ENCODE measurements around the gene TRMT1.
A peak's percentile ranks its signal among the peaks of the same experiment; 100 is the strongest.

TRMT1 gene

DNA sequence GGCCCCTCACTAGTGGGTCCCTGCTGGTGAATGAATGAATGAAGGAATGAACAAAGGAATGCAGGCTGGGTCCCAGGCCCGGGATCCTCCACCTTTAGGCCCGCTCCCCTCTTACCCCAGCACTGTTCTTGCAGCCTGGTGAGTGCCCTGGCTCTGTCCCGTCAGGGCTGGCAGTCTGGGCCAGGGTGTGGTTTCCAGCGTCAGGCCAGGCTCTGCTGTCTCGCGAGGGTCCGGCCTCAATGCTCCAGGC lies 14.2 kb downstream of the TRMT1 start:
- DNase-seq (ENCODE audit: low read depth in 3 of 3): no peak

DNA sequence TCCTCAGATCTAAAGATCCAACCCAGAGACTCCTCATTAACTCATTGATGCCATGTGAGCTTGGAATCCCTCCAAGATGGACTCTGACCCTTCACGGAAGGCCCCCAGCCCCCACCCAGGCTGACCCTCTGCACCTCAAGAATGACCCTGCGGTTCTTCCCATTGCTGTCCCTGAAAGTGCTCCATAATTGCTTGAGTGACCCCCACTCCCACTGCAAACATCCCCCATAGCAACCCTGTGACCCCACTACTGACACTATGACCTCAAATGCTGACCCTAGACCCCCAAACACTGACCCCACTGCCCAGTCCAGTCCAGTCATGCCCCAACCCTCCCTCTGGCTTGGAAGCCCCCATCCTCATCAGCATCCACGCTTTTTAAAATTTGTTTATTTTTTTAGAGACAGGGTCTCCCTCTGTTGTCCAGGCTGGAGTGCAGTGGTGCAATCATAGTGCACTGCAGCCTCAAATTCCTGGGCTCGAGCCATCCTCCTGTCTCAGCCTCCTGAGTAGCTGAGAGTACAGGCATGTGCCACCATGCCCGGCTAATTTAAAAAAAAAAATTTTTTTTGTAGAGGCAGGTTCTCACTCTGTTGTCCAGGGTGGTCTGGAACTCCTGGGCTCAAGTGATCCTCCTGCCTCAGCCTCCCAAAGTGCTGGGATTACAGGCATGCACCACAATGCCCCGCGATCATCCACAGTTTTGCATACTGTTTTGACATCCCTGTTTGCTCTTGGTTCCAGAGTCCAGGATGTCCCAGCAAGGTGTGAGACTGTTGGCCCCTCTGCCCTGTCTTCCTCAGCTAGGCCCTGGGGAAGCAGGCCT lies 14.7 kb downstream of the TRMT1 start:
- DNase-seq (ENCODE audit: low read depth in 3 of 3): no peak

DNA sequence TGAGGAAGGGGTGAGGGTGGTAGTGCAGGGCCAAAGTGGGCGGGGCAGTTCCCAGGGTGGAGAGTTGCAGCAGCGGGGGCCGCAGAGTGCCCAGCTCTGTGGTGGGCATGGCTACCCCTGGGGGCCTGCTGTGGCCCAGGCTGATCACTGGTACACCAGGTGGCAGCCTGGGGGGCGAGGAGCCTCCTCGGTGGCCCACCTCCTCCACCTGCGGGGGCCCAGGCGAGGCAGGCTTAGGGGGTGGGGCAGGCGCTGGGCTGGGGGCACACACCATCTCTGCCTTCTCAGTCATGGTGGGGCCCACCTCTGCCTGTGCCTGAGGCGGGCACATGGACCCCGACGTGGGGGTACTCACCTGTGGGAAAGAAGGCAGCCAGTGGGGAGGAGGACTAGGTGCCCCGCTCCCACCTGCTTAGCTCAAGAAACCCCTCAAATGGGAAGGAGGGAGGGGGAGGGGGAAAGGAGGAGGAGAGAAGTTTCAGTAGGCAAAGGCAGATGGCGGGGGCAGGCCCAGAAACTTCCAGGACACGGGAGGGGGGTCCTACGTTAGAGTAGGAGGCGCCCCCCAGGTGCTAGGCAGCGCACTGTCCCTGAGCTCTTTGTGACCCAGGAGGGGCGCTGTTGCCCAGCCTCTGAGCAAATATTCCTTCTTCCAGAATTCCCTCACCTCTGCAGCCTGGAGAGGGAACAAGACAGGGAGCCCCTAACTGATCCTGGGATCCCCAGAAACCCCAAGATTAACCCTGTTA lies 15.5 kb downstream of the TRMT1 start:
- no peak for DNase-seq (ENCODE audit: low read depth in 3 of 3)

DNA sequence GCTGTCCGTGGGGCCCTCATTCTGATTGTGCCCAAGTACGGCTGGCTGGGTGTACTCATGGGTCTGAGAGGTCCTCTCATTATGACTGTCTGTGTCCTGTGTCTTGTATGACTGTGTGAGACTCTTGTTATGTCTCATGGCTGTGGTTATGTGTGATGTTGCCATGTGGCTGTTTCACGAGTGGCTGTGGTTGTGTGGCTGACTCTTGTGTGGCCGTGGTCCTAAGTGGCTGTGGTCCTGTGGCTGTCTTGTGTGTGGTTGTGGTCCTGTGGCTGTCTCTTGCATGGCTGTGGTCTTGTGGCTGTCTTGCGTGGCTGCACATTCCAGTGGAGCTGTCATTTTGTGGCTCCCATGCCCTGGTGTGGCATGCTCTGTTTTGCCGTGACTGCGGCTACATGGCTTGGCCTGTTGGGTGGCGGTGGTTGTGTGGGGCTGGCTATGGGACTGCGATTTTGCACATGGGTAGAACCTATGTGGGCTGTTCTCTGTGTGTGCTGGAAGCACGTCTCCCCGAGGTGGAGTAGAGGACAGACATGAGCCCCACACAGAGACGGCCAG lies 16.4 kb downstream of the TRMT1 start:
- peak in 2 of 3 experiments; percentile 45 to 65 for DNase-seq (ENCODE audit: low read depth in 3 of 3)

DNA sequence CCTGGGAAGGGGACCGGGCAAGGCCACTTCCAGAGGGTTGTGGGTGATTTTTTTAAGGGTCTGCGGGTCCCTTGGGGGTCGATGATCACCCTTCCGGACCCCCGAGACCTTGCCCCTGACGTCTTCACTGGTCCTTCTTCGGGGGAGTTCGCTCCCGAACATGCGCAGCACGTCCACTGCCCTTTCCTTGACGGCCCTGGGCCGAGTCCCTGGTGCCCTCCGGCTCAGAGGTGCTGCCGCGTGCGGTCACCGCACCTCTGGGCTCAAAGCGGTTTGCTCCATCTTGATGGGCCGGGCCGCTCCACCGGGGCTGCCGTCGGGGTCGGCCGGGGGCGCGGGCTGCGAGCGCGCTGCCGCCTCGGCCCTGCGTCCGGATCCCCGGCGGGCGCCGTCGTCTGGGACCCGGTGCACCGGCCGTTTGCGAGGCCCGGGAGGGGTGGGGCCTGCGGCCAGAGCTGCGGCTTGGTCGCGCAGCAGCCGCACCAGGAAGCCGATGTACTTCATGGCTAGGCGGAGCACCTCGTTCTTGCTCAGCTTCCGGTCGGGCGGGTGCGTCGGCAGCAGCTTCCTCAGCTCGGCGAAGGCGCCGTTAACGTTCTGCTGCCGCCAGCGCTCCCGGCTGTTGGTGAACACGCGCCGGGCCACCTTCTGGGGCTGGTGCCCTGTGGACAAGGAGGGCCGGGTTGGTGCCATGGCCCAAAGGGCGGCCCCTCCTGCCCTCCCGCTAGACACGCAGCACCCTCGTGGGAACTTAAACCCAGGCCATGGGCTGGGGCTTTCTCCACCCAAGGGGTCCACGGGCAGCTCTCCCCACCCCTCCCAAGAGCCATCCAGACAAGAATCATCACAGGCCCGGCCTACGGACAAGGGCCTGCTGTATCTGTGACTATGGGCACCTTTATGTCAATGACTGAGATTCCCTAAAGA lies 17.2 kb downstream of the TRMT1 start:
- DNase-seq (ENCODE audit: low read depth in 3 of 3): peak; percentile 47 to 73 (median 59)

DNA sequence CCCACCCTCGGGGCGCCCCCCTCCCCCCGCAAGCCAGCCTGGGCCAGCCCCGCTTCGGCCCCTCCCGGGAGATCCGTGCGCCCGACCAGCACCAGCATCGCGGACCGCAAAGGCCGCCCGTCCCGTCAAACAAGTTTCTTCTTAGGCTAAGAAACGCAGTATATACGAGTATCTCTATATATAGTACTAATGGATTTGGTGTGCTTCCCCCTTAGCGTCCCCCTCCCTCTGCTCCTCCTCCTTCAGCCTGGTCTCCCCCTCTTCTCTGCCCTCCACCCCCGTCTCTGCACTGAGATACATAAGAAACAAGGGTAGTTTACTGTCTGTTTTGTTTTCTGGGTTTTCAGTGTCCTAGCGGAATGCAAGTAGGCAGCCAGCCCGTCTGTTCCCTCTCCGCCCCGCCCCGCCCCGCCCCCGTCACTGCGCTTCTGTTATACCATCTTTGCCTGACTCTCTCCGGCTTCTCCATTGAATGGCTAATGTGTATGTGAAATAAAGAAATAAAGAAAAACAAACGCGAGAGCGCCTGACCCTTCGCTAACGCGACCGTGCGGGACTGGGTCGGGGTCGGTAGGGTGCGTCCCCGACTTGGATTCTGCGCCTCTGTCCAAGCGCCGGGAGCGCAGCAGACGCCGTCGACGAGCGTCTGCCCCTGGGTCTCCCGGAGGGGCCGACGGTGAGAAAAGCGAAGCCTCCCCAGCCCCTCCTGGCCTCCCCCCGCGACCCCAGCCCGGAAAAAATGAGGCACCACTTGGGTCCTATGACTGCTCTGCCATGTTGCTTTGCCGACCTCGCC lies 18.1 kb downstream of the TRMT1 start:
- no peak for DNase-seq (ENCODE audit: low read depth in 3 of 3)

DNA sequence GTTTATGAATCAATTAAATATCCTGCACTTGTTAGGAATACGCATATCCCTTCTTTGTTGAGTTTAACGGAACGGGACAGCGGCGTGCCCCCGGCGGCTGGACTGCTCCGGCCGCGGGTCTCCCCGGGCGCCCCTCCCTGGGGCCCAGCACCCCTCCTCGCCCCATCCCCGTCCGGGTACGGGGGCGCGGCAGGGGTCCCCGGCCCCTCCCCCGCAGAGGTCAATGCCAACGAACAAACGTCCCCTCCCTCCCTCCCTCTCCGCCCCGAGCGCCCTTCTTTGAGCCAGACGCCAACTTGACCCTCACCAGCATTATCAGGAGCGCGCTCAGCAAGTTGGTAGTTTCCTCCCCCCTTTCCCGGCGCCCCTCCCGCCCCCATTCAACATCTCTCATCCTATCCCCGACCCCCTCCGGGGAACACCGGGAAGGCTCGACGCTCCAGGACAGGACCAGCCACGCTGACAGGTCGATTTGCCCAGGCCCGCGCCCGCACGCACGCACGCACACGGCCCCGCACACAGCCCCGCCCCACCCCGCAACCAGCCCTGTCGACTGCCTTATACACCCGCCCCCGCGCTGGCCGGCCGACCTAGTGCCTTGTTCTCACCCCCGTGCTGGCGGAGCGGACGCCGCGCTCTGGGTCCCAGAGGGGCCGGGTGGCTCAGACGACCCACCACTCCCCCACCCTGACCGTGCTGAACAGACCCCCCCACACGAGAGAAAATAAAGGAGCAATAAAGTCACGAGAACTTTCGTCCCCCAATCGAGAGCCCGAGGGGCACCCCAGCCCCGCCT lies 18.9 kb downstream of the TRMT1 start:
- no peak for DNase-seq (ENCODE audit: low read depth in 3 of 3)

DNA sequence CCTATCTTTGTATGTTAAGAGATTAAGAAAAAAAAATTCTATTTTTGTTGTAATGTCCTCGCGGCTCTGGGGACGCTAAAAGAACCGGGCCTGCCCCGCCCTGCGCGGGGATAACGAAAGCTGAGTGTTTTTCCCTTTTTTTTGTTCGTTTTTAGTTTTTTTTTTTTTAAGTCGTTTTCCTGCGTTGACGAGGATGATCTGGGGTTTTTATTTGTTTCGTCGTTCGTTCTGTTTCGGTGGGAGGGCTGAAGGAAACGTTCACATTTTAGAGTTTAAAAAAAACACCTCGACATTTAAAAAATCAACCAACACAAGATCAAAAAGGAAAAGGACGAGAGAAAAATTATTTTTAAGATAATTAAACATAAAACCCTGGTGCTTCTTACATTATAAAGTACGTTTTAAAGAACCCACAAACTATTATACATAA lies 19.5 kb downstream of the TRMT1 start:
- no peak for DNase-seq (ENCODE audit: low read depth in 3 of 3)

DNA sequence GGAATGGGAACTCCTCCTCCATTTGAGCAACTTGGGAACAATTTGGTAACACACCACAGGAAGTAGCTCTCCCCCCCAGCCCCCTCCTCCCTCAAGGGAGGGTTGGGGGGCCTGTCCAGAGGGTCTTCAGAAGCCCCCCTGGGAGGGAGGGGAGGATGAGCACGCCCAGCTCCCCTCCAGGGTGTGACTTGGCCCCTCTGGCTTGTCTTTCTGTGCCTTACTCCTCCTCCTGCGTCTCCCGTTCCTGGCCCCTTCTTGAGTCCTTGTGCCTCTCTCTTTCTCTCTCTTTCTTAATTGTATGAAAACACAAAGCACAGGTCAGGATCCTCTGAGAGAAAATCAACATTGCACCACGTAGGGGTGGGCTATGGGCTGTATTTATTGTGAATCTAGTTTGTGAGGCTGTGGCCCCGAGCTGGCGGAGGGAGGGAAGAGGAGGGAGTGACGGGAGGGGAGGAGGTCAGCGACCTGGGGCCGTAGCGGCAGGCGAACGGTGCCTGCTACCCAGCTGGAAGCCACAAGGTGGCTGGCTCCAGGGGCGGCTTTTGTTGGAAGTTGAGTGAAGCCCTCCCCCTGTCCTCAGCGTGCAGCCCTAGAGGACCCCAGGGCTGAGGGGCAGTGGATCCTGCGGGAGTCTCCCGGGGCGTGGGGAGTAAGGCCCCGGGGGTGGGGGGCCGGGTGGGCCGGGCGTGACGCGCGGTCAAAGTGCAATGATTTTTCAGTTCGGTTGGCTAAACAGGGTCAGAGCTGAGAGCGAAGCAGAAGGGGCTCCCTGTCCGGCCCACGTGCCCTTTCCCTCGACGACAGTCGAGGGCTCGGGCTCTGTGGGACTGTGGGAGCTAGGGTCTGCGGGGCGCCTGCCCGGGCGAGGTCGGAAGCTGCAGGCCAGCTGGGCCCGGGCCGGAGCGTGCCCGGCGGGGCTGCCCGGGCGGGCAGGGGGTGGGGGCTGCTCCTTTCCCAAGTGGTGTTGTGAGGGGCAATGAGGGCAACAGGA lies 20.3 kb downstream of the TRMT1 start:
- no peak for DNase-seq (ENCODE audit: low read depth in 3 of 3)

DNA sequence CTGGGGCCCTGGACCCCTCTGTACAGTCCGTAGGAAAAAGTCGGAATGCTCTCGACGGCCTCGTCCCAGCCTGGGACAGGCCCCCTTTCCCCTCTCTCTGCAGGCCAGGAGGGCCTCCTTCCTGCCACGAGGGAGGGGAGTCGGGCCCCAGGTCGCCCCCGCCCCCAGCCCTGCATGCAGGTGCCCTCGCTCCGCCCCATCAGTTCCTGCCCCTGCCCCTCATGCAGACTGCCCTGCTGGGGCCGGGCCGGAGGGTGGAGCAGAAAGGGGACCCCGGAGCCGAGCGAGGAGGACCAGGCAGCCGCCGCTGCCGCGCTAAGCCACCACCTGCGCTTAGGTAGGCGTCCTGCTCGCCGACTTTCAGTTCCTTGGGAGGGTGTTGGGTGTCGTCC lies 21.2 kb downstream of the TRMT1 start:
- no peak for DNase-seq (ENCODE audit: low read depth in 3 of 3)

DNA sequence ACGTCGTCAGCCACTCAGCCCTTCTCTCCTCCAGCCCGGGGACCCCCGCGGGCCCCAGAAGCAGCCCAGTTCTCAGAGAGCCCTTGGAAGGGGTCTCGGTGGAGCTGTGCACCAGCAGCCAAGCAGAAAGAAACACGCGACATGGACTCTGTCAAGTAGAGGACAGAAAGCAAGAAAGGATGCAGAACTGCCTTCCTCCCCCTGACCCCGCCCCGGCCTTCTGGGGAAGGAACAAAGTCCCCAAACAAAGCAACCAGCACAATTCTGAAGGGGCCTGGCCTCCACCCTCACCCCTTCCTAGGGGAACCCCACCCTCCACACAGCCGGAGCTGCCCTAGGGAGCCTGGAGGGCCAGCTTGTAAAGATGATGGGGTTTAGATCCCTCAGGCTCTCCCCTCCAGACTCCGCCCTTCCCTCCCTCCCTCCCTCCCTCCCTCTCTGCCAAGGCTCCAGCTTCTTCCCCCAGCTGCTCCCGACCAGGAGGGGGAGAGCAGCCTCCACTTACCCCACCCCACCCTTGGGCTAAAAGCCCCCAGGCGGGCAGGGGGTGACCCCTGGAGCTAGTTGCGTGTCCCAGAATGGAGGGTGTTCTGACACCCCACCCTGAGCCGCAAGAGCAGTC lies 21.7 kb downstream of the TRMT1 start:
- DNase-seq (ENCODE audit: low read depth in 3 of 3): no peak

DNA sequence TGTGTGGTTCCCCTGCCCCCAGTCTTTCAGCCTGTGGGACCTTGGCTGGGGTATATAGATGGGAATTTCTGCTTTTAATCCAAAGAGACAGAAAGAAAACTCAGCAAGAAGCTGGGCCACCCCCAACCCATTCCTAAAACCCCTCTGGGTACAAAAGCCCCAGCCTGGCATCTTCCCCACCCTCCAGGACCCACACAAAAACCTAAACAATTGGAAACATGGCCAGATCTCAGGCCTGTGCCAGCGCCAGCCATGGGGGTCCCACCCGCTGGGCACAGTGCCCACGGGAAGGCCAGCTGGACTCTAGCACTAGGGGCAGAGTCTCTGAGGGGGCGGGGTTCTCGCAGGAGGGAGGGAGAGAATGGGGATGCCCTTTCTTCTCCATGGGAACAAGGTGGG lies 22.4 kb downstream of the TRMT1 start:
- no peak for DNase-seq (ENCODE audit: low read depth in 3 of 3)

DNA sequence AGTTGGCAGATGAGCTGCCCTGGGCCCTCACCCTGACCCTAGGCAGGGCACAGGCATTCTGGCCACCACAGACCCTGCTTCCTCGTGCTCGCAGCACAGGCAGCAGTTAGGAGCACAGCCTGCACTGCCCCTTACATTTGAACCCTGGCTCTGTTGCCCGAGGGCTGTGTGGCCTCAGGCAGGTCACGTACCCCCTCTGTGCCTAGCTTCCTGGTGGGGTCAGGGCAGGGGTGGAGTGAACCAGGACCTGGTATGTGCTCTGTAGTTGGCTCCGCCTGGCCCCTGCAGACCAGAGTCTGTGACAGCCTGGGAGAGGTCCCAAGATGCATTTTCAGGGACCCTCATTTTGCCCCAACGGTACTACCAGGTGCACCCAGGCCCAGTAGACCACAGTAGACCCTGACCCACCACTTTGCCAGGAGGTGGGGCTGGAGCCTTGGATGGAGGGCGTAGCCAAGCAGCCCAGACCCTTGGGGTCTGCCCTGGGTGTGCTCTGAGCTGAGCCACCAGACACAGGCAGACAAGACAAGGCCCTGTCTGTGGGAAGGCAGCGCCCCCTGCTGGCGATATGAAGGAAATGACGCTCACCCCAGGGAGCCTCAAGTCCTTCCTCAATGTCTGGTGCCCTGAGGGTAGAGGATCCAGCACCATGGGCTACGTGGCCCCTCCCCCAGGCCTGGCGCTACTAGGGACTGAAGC lies 23.0 kb downstream of the TRMT1 start:
- DNase-seq (ENCODE audit: low read depth in 3 of 3): peak; percentile 62 to 75 (median 65)

DNA sequence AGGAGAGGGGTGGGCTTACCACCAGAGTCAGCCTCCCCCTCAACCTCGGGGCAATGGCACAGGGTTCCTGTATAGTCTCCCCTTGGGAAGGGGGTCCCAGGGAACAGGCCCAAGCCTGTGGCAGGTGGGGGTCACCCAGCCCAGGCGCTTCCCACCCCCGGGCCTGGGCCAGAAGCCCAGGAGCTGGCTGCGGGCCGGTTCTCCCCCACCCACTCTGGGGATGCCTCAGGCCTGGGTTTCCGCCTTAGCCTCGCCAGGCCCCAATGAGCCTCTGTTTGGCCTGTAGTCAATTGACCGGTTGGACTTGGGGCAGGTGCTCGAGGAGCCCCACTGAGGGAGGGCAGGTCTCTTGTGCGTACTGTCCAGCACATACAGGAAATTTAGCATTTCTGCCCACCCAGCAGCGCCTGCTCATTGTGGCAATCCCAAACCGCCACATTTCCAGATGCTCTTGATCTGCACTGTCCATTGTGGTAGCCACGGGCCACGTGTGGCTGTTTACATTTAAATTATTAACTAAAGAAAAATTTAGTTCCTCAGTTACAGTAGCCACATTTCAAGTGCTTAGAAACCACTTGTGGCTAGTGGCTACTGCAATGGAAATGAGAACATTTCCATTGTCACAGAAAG lies 23.8 kb downstream of the TRMT1 start:
- DNase-seq (ENCODE audit: low read depth in 3 of 3): no peak

DNA sequence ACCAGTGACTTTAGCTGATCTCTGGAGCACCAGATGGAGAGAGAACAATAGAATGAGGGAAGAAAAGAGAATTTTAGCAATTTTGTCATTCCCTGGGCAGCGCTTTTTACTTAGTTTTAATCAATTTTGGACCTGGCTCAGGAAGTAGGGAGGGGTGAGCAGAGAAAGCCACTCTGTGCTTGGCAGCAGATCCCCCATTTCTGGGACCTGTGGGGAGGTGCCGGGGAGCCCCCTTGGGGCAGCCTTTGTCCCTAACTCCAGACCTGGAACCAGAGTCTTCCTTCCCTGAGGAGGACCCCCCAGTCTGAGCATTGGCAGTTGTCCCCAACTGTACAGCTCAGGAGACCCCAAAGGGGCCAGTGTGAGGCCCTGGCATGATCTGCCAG lies 24.4 kb downstream of the TRMT1 start:
- DNase-seq (ENCODE audit: low read depth in 3 of 3): no peak

DNA sequence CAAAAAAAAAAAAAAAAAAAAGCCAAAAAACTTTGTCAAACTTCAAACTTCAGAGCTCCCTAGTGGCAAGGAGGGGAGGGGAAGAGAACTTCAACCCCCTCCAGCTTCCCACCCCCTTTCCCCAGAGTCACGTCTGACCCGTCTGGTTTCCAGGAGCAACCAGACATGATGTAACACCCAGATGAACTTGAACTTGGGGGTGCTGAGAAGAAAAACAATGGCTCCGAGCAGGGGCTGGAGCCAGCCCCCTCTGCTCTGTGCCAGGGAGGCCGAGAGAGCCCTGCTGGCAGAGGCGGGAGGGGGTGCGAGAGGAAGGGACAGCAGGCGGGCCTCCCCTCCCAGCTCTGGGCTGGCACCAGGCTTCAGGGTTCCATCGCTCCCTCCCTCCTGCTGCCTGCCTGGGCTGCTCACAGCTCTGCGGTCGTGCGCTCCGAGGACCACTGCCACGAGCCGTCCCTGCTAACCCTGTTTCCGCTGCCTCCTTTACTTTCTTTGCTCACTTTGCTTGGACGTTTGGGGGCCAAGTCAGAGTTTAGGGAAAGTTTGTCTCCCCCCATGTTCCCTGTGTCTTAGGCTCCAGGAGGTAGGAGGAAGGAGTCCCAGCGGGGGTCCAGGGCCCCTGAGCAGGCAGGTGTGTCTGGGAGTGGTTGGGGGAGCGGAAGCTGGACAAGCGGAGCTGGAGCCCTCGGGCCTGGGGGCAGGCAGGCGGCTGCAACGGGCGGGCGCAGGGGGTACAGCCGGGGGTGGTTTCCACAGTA lies 25.0 kb downstream of the TRMT1 start:
- no peak for DNase-seq (ENCODE audit: low read depth in 3 of 3)

Data from stimulated activated CD4-positive, alpha-beta T cell treated with anti-CD3 and anti-CD28 coated beads, TNF-alpha, amount 100 ng/mL, for 24 hours (primary cell).